Measurements from ENCODE around the gene OR2V1.

Gene OR2V1

DNA sequence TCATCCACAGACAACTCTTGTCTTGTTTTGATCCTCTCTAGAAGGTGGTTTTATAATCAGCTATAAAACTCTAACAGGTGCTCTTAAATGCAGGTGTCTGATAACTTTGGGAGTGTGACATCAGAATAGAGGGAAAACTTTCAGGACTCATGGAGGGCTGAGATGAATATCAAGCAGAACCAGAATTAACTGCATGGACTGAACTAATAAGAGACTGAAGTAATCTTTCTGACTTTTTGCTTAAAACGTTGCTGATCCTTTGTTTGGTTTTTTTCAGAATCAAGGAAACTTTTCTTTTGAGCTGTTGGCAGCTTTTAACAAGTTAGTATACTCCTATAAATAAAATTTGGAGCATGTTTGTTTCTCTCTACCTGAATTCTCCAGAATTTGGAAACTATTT lies 14.2 kb upstream of the OR2V1 start:
- H3K4me1 ChIP-seq (ENCODE audit: control insufficient read depth, low read length), result peaks cover 3% of the 10 kb centered on the region; the same call in 1 of the 2 replicates
- TF ChIP-seq, protein P1, sequence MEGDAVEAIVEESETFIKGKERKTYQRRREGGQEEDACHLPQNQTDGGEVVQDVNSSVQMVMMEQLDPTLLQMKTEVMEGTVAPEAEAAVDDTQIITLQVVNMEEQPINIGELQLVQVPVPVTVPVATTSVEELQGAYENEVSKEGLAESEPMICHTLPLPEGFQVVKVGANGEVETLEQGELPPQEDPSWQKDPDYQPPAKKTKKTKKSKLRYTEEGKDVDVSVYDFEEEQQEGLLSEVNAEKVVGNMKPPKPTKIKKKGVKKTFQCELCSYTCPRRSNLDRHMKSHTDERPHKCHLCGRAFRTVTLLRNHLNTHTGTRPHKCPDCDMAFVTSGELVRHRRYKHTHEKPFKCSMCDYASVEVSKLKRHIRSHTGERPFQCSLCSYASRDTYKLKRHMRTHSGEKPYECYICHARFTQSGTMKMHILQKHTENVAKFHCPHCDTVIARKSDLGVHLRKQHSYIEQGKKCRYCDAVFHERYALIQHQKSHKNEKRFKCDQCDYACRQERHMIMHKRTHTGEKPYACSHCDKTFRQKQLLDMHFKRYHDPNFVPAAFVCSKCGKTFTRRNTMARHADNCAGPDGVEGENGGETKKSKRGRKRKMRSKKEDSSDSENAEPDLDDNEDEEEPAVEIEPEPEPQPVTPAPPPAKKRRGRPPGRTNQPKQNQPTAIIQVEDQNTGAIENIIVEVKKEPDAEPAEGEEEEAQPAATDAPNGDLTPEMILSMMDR (IDR thresholded peaks at IDR 0.05; ENCODE audit: low read depth, low read length, poor library complexity, severe bottlenecking), result no peak
- no peak for TF ChIP-seq EZH2phosphoT487 (IDR thresholded peaks at IDR 0.05; ENCODE audit: borderline replicate concordance, low read length)
- no peak overlapping the region for H3K4me3 ChIP-seq (ENCODE audit: low read length)
- peaks cover 9% of the 10 kb centered on the region for H3K9me3 ChIP-seq (ENCODE audit: control insufficient read depth, insufficient read depth, low read length)
- H4K20me1 ChIP-seq (ENCODE audit: control insufficient read depth, insufficient read depth, low read depth, low read length), result no peaks in the 10 kb centered on the region
- no peaks in the 10 kb centered on the region for H3F3A ChIP-seq (ENCODE audit: control insufficient read depth, insufficient read depth)
- H3K27me3 ChIP-seq (ENCODE audit: control insufficient read depth, low read length), result peaks cover 11% of the 10 kb centered on the region
- H3K79me2 ChIP-seq (ENCODE audit: control insufficient read depth, low read length), result no peaks in the 10 kb centered on the region
- no peaks in the 10 kb centered on the region for H3K36me3 ChIP-seq (ENCODE audit: control insufficient read depth, low read length)
- H3K9me2 ChIP-seq (replicated peaks; ENCODE audit: control insufficient read depth, low read length), result no peaks in the 10 kb centered on the region
- no peak overlapping the region for H3K27ac ChIP-seq (ENCODE audit: low read depth, low read length)
- no peak overlapping the region for H3K4me2 ChIP-seq (ENCODE audit: low read length)

DNA sequence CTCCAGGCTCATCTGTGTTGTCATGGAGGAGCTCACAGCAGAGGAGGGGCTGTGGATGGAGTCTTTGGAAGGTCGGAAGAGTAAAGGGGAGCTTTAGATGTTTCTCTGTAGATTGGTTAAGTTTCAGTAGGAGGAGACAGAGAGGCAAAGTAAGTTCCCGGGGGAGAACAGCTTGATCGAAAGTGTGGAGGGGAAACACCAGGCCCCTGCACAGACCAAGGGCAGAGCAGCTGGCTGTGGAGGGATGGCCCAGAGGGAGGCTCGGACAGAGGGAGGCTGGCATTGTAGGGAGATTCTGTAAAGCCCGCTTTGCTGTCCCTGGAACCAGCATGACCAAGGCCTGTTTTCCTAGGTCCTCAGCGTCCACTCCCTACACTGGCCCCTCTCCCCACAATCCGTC lies 11.1 kb upstream of the OR2V1 start:
- Histone ChIP-seq H3K4me1 (ENCODE audit: control insufficient read depth, low read length) (no peaks in the 10 kb centered on the region), H4K20me1 (ENCODE audit: control insufficient read depth, insufficient read depth, low read depth, low read length) (no peaks in the 10 kb centered on the region), H3K79me2 (ENCODE audit: control insufficient read depth, low read length) (no peaks in the 10 kb centered on the region), H3K9me2 (replicated peaks; ENCODE audit: control insufficient read depth, low read length) (no peaks in the 10 kb centered on the region), H3K36me3 (ENCODE audit: control insufficient read depth, low read length) (no peaks in the 10 kb centered on the region), H3K27ac (ENCODE audit: low read depth, low read length) (no peak overlapping the region), H3F3A (ENCODE audit: control insufficient read depth, insufficient read depth) (no peaks in the 10 kb centered on the region), H3K4me3 (ENCODE audit: low read length) (no peak overlapping the region), H3K27me3 (ENCODE audit: control insufficient read depth, low read length) (peaks cover 11% of the 10 kb centered on the region), H3K9me3 (ENCODE audit: control insufficient read depth, insufficient read depth, low read length) (peaks cover 9% of the 10 kb centered on the region), H3K4me2 (ENCODE audit: low read length) (no peak overlapping the region)
- TF ChIP-seq EZH2phosphoT487 (IDR thresholded peaks at IDR 0.05; ENCODE audit: borderline replicate concordance, low read length), result no peak
- TF ChIP-seq, protein P1 (IDR thresholded peaks at IDR 0.05; ENCODE audit: low read depth, low read length, poor library complexity, severe bottlenecking), result no peak

DNA sequence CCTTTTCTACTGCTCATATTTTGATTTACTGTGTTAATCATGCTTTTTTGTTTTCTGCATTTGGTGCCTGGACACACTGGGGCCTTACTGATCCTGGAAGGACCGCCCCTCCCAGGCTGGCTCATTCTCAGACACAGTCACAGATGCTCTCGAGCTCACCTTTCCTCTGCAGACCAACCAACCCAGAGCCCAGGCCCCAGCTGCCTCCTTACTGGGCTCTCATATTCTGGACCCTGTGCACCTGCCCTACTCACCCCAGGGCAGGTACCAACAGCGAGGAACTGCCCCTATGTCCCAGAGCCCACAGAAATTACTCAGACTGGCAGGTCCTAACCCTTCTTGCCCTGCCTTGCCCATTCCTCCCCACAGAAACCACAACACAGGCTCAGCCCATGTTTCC lies 9.8 kb upstream of the OR2V1 start:
- H3K4me2 ChIP-seq (ENCODE audit: low read length), result no peak overlapping the region
- no peaks in the 10 kb centered on the region for H3K36me3 ChIP-seq (ENCODE audit: control insufficient read depth, low read length)
- H3K4me3 ChIP-seq (ENCODE audit: low read length), result no peak overlapping the region
- H3K9me3 ChIP-seq (ENCODE audit: control insufficient read depth, insufficient read depth, low read length), result peaks cover 9% of the 10 kb centered on the region
- no peaks in the 10 kb centered on the region for H3F3A ChIP-seq (ENCODE audit: control insufficient read depth, insufficient read depth)
- H3K27ac ChIP-seq (ENCODE audit: low read depth, low read length), result no peak overlapping the region
- H4K20me1 ChIP-seq (ENCODE audit: control insufficient read depth, insufficient read depth, low read depth, low read length), result no peaks in the 10 kb centered on the region
- H3K27me3 ChIP-seq (ENCODE audit: control insufficient read depth, low read length), result peaks cover 11% of the 10 kb centered on the region
- TF ChIP-seq EZH2phosphoT487 (IDR thresholded peaks at IDR 0.05; ENCODE audit: borderline replicate concordance, low read length), result no peak
- TF ChIP-seq, protein P1 (IDR thresholded peaks at IDR 0.05; ENCODE audit: low read depth, low read length, poor library complexity, severe bottlenecking), result no peak
- H3K79me2 ChIP-seq (ENCODE audit: control insufficient read depth, low read length), result no peaks in the 10 kb centered on the region
- no peaks in the 10 kb centered on the region for H3K9me2 ChIP-seq (replicated peaks; ENCODE audit: control insufficient read depth, low read length)
- no peaks in the 10 kb centered on the region for H3K4me1 ChIP-seq (ENCODE audit: control insufficient read depth, low read length)

DNA sequence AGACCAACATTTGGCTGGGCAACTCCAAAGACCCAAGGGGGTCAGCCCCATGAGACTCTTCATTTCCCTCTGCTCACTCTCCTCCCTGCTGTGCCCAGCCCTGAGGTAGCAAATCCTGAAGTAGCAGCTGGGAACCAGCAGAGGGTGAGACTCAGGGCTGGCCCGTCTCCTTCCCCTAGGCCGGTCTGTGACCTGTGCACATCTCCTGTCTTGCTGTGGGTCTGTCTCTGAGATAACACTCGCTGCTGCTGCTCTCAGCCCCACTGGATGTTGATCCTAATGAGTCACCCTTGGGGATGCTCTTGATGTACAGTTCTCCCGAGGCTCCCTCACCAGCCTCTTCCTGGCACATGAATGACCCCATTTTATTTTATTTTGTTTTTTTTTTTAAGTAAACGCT lies 7.3 kb upstream of the OR2V1 start:
- Histone ChIP-seq H3K27me3 (ENCODE audit: control insufficient read depth, low read length) (peaks cover 6% of the 10 kb centered on the region), H3K9me2 (replicated peaks; ENCODE audit: control insufficient read depth, low read length) (no peaks in the 10 kb centered on the region), H3K4me3 (ENCODE audit: low read length) (no peak overlapping the region), H3F3A (ENCODE audit: control insufficient read depth, insufficient read depth) (no peaks in the 10 kb centered on the region), H3K9me3 (ENCODE audit: control insufficient read depth, insufficient read depth, low read length) (no peaks in the 10 kb centered on the region), H3K4me1 (ENCODE audit: control insufficient read depth, low read length) (no peaks in the 10 kb centered on the region), H3K4me2 (ENCODE audit: low read length) (no peak overlapping the region), H3K79me2 (ENCODE audit: control insufficient read depth, low read length) (no peaks in the 10 kb centered on the region), H3K36me3 (ENCODE audit: control insufficient read depth, low read length) (no peaks in the 10 kb centered on the region), H3K27ac (ENCODE audit: low read depth, low read length) (no peak overlapping the region), H4K20me1 (ENCODE audit: control insufficient read depth, insufficient read depth, low read depth, low read length) (no peaks in the 10 kb centered on the region)
- TF ChIP-seq, protein P1 (IDR thresholded peaks at IDR 0.05; ENCODE audit: low read depth, low read length, poor library complexity, severe bottlenecking), result no peak
- no peak for TF ChIP-seq EZH2phosphoT487 (IDR thresholded peaks at IDR 0.05; ENCODE audit: borderline replicate concordance, low read length)

Data from DOHH2 (cell line).